GM23338 (cell line): ENCODE results near the gene MYRF. TPM values are rescaled to one million over a fixed set of nuclear protein-coding genes. Genes with fewer than 3 reads are reported as not detected.

Experiments
- ATAC-seq: fragments of 200-7000 bp; cut with Tn5 transposase; 3 replicates; pipeline ENCODE4 v1.9.1; 2020
- DNase-seq: peaks from one replicate; pipeline ENCODE4 v3.0.0-alpha.2; 2015; ENCODE audit warnings: low spot score
- H2AFZ ChIP-seq: fragments of 200-600 bp; sonication (generic); 2 replicates; pipeline ENCODE4 v1.8.0; 2016; ENCODE audit warnings: antibody characterized with exemption, mild to moderate bottlenecking, moderate library complexity
- H3F3A ChIP-seq: fragments of 200-600 bp; sonication (generic); replicated peaks from 2 replicates; pipeline ENCODE4 v1.8.0; 2017; ENCODE audit warnings: antibody characterized with exemption, mixed run types, low read depth
- H3K27ac ChIP-seq: fragments of 200-600 bp; sonication (generic); 2 replicates; pipeline ENCODE4 v1.6.1; 2016; ENCODE audit warnings: low read depth
- H3K27me3 ChIP-seq: fragments of 200-600 bp; sonication (generic); 2 replicates; pipeline ENCODE4 v1.8.0; 2016; ENCODE audit warnings: mild to moderate bottlenecking, mixed run types, moderate library complexity; ENCODE audit not compliant: insufficient read depth
- H3K36me3 ChIP-seq: fragments of 200-600 bp; sonication (generic); 2 replicates; pipeline ENCODE4 v1.8.0; 2016; ENCODE audit warnings: mild to moderate bottlenecking; ENCODE audit not compliant: insufficient read depth
- H3K4me1 ChIP-seq: fragments of 200-600 bp; sonication (generic); 2 replicates; pipeline ENCODE4 v1.8.0; 2016; ENCODE audit warnings: mild to moderate bottlenecking, moderate library complexity; ENCODE audit not compliant: insufficient read depth
- H3K4me2 ChIP-seq: fragments of 200-600 bp; sonication (generic); 2 replicates; pipeline ENCODE4 v1.7.1; 2017; ENCODE audit warnings: mixed run types
- H3K4me3 ChIP-seq: fragments of 200-600 bp; sonication (generic); 2 replicates; pipeline ENCODE4 v1.6.1; 2016; ENCODE audit warnings: mixed run types
- H3K79me2 ChIP-seq: fragments of 200-600 bp; sonication (generic); replicated peaks from 2 replicates; pipeline ENCODE4 v1.8.0; 2017; ENCODE audit warnings: mild to moderate bottlenecking; ENCODE audit not compliant: insufficient read depth
- H3K9me2 ChIP-seq: fragments of 200-600 bp; sonication (generic); 2 replicates; pipeline ENCODE4 v1.8.0; 2017; ENCODE audit not compliant: insufficient read depth
- H4K20me1 ChIP-seq: fragments of 200-600 bp; sonication (generic); replicated peaks from 2 replicates; pipeline ENCODE4 v1.8.0; 2017; ENCODE audit warnings: mild to moderate bottlenecking; ENCODE audit not compliant: insufficient read depth
- H3K27ac Mint-ChIP-seq: 2 replicates; pipeline ENCODE4 v1.8.0; 2020; ENCODE audit warnings: inconsistent platforms, mild to moderate bottlenecking, moderate library complexity, mixed read lengths
- H3K27me3 Mint-ChIP-seq: 3 replicates; pipeline ENCODE4 v1.8.0; 2022; ENCODE audit warnings: low read depth, mild to moderate bottlenecking, moderate library complexity, mixed read lengths, inconsistent platforms; ENCODE audit not compliant: insufficient read depth, poor library complexity
- H3K36me3 Mint-ChIP-seq: 3 replicates; pipeline ENCODE4 v1.8.0; 2021; ENCODE audit warnings: low read depth, mild to moderate bottlenecking, inconsistent platforms, moderate library complexity, mixed read lengths
- H3K4me1 Mint-ChIP-seq: 3 replicates; pipeline ENCODE4 v1.8.0; 2020; ENCODE audit warnings: mild to moderate bottlenecking, inconsistent platforms, mixed read lengths
- H3K4me3 Mint-ChIP-seq: 3 replicates; pipeline ENCODE4 v1.8.0; 2021; ENCODE audit warnings: moderate library complexity, mild to moderate bottlenecking, inconsistent platforms, mixed read lengths
- H3K9me3 Mint-ChIP-seq: 3 replicates; pipeline ENCODE4 v1.8.0; 2020; ENCODE audit warnings: moderate library complexity, mild to moderate bottlenecking, inconsistent platforms, mixed read lengths
- CREB1 ChIP-seq: fragments of 250-450 bp; sonication (Bioruptor Pico); IDR thresholded peaks from 2 replicates; pipeline ENCODE4 v1.5.0; 2020; ENCODE audit warnings: low read depth, mild to moderate bottlenecking, moderate library complexity
- CTCF ChIP-seq, 2 experiments: fragments of 200-600 bp in 1 of 2; sonication (generic) in 1 of 2; conservative IDR thresholded peaks; 2 replicates each; pipeline versions ENCODE4 v1.5.1 to v1.6.1; 2016 to 2017; ENCODE audit warnings: antibody characterized with exemption in 2 of 2, low read depth in 2 of 2, mild to moderate bottlenecking in 2 of 2, moderate library complexity in 1 of 2
- ETS1 ChIP-seq: IDR thresholded peaks from 2 replicates; pipeline ENCODE4 v1.6.1; 2016; ENCODE audit warnings: antibody characterized with exemption
- EZH2phosphoT487 ChIP-seq: fragments of 200-600 bp; sonication (generic); IDR thresholded peaks from one replicate; pipeline ENCODE4 v1.8.1; 2018; ENCODE audit warnings: antibody characterized with exemption; ENCODE audit not compliant: unreplicated experiment
- JUNB ChIP-seq: IDR thresholded peaks from one replicate; pipeline ENCODE4 v1.6.1; 2016; ENCODE audit warnings: antibody characterized with exemption; ENCODE audit not compliant: unreplicated experiment
- NANOG ChIP-seq: IDR thresholded peaks from 2 replicates; pipeline ENCODE4 v1.6.1; 2016; ENCODE audit warnings: antibody characterized with exemption, borderline replicate concordance
- POLR2AphosphoS5 ChIP-seq: IDR thresholded peaks from 2 replicates; pipeline ENCODE4 v1.6.1; 2016; ENCODE audit warnings: antibody characterized with exemption, low read depth
- STAT1 ChIP-seq: IDR thresholded peaks from one replicate; pipeline ENCODE4 v1.6.1; 2016; ENCODE audit warnings: antibody characterized with exemption; ENCODE audit not compliant: unreplicated experiment
- ZNF114 ChIP-seq: fragments of 250-450 bp; sonication (Bioruptor Pico); IDR thresholded peaks from 2 replicates; pipeline ENCODE4 v1.5.0; 2020; ENCODE audit warnings: mild to moderate bottlenecking, moderate library complexity
- ZNF331 ChIP-seq: fragments of 250-450 bp; sonication (Bioruptor Pico); IDR thresholded peaks from 2 replicates; pipeline ENCODE4 v1.5.0; 2020; ENCODE audit warnings: low read depth, mild to moderate bottlenecking, moderate library complexity
- polyA plus RNA-seq: library from polyadenylated mRNA; unstranded; fragments of >200 nt; fragmentation: Nextera tagmentation; extraction: Ambion mirVana; gene quantifications from 2 replicates; pipeline ENCODE4 v1.2.1, GENCODE V29; 2016
- total RNA-seq: library from RNA; depleted of rRNA; stranded (reverse); fragments of >200 nt; shearing (Covaris generic); gene quantifications from 2 replicates; pipeline ENCODE4 v1.2.3, GENCODE V29; 2014
- TF ChIP-seq, protein P1 (sequence below): fragments of 250-450 bp; sonication (Bioruptor Pico); IDR thresholded peaks from 2 replicates; pipeline ENCODE4 v1.5.0; 2020; ENCODE audit warnings: mild to moderate bottlenecking, moderate library complexity
- TF ChIP-seq, protein P2 (sequence below): IDR thresholded peaks from one replicate; pipeline ENCODE4 v1.6.1; 2018; ENCODE audit warnings: antibody characterized with exemption; ENCODE audit not compliant: unreplicated experiment

The MYRF gene
- total and polyA plus RNA-seq, 2 experiments from 2014 or later, result 1.9 to 5.5 TPM

DNA sequence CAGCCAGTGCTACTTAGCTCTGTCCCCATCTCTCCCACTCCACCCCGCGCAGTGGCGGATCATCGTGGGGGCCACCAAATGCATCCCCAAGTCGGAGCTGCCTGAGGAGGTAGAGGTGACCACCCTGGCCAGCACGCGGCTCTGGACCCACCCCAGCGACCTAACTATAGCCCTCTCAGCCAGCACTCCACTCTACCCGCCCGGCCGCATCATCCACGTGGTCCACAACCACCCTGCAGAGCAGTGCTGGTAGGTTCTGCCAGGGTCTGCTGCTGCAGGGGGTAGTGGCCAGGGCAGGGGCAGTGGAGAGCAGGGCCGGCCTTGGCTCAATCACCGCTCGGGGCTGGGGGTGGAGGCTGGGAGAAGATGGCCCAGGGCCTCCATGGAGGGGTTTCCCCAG is 13.0 kb upstream of the MYRF start (continued):
- TF ChIP-seq, protein P1, sequence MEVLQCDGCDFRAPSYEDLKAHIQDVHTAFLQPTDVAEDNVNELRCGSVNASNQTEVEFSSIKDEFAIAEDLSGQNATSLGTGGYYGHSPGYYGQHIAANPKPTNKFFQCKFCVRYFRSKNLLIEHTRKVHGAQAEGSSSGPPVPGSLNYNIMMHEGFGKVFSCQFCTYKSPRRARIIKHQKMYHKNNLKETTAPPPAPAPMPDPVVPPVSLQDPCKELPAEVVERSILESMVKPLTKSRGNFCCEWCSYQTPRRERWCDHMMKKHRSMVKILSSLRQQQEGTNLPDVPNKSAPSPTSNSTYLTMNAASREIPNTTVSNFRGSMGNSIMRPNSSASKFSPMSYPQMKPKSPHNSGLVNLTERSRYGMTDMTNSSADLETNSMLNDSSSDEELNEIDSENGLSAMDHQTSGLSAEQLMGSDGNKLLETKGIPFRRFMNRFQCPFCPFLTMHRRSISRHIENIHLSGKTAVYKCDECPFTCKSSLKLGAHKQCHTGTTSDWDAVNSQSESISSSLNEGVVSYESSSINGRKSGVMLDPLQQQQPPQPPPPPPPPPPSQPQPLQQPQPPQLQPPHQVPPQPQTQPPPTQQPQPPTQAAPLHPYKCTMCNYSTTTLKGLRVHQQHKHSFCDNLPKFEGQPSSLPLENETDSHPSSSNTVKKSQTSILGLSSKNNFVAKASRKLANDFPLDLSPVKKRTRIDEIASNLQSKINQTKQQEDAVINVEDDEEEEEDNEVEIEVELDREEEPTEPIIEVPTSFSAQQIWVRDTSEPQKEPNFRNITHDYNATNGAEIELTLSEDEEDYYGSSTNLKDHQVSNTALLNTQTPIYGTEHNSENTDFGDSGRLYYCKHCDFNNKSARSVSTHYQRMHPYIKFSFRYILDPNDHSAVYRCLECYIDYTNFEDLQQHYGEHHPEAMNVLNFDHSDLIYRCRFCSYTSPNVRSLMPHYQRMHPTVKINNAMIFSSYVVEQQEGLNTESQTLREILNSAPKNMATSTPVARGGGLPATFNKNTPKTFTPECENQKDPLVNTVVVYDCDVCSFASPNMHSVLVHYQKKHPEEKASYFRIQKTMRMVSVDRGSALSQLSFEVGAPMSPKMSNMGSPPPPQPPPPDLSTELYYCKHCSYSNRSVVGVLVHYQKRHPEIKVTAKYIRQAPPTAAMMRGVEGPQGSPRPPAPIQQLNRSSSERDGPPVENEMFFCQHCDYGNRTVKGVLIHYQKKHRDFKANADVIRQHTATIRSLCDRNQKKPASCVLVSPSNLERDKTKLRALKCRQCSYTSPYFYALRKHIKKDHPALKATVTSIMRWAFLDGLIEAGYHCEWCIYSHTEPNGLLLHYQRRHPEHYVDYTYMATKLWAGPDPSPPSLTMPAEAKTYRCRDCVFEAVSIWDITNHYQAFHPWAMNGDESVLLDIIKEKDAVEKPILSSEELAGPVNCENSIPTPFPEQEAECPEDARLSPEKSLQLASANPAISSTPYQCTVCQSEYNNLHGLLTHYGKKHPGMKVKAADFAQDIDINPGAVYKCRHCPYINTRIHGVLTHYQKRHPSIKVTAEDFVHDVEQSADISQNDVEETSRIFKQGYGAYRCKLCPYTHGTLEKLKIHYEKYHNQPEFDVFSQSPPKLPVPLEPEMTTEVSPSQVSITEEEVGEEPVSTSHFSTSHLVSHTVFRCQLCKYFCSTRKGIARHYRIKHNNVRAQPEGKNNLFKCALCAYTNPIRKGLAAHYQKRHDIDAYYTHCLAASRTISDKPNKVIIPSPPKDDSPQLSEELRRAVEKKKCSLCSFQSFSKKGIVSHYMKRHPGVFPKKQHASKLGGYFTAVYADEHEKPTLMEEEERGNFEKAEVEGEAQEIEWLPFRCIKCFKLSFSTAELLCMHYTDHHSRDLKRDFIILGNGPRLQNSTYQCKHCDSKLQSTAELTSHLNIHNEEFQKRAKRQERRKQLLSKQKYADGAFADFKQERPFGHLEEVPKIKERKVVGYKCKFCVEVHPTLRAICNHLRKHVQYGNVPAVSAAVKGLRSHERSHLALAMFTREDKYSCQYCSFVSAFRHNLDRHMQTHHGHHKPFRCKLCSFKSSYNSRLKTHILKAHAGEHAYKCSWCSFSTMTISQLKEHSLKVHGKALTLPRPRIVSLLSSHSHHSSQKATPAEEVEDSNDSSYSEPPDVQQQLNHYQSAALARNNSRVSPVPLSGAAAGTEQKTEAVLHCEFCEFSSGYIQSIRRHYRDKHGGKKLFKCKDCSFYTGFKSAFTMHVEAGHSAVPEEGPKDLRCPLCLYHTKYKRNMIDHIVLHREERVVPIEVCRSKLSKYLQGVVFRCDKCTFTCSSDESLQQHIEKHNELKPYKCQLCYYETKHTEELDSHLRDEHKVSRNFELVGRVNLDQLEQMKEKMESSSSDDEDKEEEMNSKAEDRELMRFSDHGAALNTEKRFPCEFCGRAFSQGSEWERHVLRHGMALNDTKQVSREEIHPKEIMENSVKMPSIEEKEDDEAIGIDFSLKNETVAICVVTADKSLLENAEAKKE (CRISPR knock-in tag), result no peak
- TF ChIP-seq STAT1, result no peak
- TF ChIP-seq EZH2phosphoT487, result no peak
- TF ChIP-seq ETS1, result no peak
- TF ChIP-seq NANOG, result no peak
- TF ChIP-seq POLR2AphosphoS5, result no peak
- TF ChIP-seq JUNB, result no peak
- TF ChIP-seq ZNF331 (CRISPR knock-in tag), result no peak

GRCh38 chr11:61739966-61740365 is 12.5 kb upstream of the MYRF start:
- Mint-ChIP-seq H3K27me3 (peaks cover 10% of the 10 kb centered on the region), H3K9me3 (no peaks in the 10 kb centered on the region), H3K4me3 (no peak overlapping the region), H3K4me1 (no peaks in the 10 kb centered on the region), H3K27ac (no peak overlapping the region), H3K36me3 (peaks cover 9% of the 10 kb centered on the region; the same call in 2 of the 3 replicates)
- H3K27ac ChIP-seq, result no peak overlapping the region
- no peaks in the 10 kb centered on the region; the same call in 1 of the 2 replicates for H3K4me1 ChIP-seq
- no peaks in the 10 kb centered on the region for H3K27me3 ChIP-seq
- no peaks in the 10 kb centered on the region for H3K9me2 ChIP-seq
- H3K4me2 ChIP-seq, result no peak overlapping the region
- no peak for DNase-seq
- no peaks in the 10 kb centered on the region for H3K79me2 ChIP-seq
- H3K36me3 ChIP-seq, result no peaks in the 10 kb centered on the region
- H3K4me3 ChIP-seq, result no peak overlapping the region
- no peaks in the 10 kb centered on the region for H4K20me1 ChIP-seq
- no peaks in the 10 kb centered on the region for H3F3A ChIP-seq
- no peak overlapping the region for H2AFZ ChIP-seq
- ATAC-seq, result peak; percentile 47
- TF ChIP-seq ETS1, result no peak
- TF ChIP-seq NANOG, result no peak
- TF ChIP-seq ZNF331 (CRISPR knock-in tag), result no peak
- no peak for TF ChIP-seq ZNF114
- TF ChIP-seq CREB1 (CRISPR knock-in tag), result no peak
- TF ChIP-seq, protein P2, sequence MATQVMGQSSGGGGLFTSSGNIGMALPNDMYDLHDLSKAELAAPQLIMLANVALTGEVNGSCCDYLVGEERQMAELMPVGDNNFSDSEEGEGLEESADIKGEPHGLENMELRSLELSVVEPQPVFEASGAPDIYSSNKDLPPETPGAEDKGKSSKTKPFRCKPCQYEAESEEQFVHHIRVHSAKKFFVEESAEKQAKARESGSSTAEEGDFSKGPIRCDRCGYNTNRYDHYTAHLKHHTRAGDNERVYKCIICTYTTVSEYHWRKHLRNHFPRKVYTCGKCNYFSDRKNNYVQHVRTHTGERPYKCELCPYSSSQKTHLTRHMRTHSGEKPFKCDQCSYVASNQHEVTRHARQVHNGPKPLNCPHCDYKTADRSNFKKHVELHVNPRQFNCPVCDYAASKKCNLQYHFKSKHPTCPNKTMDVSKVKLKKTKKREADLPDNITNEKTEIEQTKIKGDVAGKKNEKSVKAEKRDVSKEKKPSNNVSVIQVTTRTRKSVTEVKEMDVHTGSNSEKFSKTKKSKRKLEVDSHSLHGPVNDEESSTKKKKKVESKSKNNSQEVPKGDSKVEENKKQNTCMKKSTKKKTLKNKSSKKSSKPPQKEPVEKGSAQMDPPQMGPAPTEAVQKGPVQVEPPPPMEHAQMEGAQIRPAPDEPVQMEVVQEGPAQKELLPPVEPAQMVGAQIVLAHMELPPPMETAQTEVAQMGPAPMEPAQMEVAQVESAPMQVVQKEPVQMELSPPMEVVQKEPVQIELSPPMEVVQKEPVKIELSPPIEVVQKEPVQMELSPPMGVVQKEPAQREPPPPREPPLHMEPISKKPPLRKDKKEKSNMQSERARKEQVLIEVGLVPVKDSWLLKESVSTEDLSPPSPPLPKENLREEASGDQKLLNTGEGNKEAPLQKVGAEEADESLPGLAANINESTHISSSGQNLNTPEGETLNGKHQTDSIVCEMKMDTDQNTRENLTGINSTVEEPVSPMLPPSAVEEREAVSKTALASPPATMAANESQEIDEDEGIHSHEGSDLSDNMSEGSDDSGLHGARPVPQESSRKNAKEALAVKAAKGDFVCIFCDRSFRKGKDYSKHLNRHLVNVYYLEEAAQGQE, result no peak
- no peak for TF ChIP-seq STAT1
- no peak for TF ChIP-seq CTCF (conservative IDR thresholded peaks at IDR 0.05; ENCODE audit: low read depth in 2 of 2)
- TF ChIP-seq POLR2AphosphoS5, result no peak
